GM21381 (cell line): ENCODE data around the gene ANKRD52.
"Not testable (repeated sequence)": the region's sequence is repeated elsewhere in the genome, so short reads cannot be mapped to it uniquely, and the experiment has no call there.

Experiments
- ATAC-seq: cut with Tn5 transposase; IDR thresholded peaks from one replicate; pipeline ENCODE4 v1.9.1; 2021; ENCODE audit warnings: mild to moderate bottlenecking, moderate library complexity; ENCODE audit not compliant: unreplicated experiment

ANKRD52 gene

DNA sequence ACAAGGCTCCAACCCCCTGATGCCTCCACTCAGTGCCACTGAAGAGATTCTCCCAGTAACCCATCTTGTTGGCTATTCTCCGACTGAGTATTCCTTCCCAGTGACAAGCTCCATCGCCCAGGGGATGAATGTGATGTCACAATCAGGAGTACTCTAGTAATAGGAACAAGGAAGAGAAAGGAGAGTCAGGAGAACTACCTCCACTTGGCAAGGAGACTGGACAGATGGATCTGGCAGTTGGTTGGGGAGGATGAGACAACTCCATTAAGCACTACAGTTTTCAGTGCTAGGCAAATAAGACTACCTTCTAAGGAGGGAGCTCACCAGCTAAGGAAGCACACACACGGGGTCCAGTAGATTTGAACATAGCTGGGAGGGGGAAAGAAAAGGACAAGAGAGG lies 41.7 kb downstream of the ANKRD52 start:
- no peak for ATAC-seq

- no peak for ATAC-seq
These were observed 44.3 kb downstream of the ANKRD52 start for GRCh38 chr12:56213878-56214277.

DNA sequence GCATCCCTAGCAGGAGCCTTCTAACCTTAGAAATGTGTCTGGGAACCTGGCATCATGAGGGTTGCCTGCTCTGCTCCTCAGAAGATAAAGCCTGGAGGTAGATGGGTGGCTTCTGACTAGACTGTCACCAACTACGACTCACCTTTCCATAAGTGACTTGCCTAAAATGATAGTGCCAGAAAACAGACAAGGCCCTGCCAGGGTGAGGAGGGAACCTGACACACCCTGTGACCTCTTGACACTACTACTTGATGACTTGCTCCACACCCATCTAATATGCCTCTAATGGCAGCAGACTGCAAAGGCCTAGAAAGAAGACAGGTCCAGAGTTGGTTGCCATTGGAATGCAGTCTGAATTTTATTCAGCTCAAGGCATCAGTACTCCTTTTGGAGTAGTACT lies 45.8 kb downstream of the ANKRD52 start:
- no peak for ATAC-seq

GRCh38 chr12:56208006-56208405 lies 50.2 kb downstream of the ANKRD52 start:
- ATAC-seq = no peak

- ATAC-seq = no peak
These were observed 51.6 kb downstream of the ANKRD52 start for GRCh38 chr12:56206452-56207166.

GRCh38 chr12:56205445-56205844 lies 52.7 kb downstream of the ANKRD52 start:
- ATAC-seq = no peak

DNA sequence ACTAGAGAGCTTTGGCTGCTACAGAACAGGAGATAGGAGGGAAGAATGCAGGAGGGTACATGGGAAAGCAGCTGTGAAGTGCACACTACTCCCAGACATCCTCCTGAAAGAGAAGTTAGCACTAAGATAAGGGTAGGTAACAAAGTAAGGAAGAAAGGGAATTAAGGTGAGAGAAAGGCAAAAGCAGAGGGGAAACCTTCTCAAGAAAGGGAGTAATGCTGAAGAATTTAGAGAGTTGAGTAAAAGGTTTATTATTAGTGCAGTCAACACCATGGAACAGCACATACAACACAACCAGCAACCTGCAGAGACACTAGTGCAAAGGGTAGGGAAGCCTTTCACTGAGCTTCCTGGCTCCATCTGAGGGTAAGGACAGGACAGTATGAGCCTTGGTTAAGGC lies 53.9 kb downstream of the ANKRD52 start:
- no peak for ATAC-seq

DNA sequence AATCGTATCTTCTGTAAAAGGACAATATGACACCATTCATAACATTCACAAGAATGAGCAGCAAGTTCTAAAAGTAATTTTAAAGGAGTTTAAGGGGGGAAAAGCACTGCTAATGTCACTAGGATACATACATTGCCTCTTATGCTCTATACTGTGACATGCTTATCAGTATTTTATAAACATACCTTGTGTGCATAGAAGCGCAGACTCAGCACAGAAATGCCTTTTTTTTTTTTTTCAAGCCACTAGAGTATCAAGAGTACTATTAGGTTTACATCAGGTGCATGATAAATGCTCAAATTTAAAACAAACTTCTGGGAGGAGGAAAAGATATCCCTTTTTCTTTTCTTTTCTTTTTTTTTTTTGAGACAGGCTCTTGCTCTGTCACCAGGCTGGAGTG lies 55.3 kb downstream of the ANKRD52 start:
- no peak for ATAC-seq

- no peak for ATAC-seq
These were observed 55.8 kb downstream of the ANKRD52 start for GRCh38 chr12:56202366-56202765.

DNA sequence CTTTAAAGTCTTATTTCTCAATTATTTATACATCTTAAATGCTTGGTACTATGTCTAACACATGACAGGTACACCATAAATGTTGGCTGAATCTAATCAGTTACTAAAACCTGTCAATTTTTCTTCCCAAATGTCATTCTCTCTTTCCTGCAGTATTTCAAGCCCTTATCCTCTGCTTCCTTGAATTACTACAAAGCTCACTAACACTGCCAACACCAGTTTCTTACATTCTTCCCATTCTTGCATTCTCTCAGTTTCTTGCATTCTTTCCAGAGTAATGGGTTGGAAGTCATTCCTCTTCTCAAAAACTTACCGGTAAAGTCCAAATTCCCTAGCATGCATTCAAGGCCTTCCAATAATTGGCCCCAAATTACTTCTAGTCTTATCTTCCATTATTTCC lies 59.3 kb downstream of the ANKRD52 start:
- no peak for ATAC-seq

DNA sequence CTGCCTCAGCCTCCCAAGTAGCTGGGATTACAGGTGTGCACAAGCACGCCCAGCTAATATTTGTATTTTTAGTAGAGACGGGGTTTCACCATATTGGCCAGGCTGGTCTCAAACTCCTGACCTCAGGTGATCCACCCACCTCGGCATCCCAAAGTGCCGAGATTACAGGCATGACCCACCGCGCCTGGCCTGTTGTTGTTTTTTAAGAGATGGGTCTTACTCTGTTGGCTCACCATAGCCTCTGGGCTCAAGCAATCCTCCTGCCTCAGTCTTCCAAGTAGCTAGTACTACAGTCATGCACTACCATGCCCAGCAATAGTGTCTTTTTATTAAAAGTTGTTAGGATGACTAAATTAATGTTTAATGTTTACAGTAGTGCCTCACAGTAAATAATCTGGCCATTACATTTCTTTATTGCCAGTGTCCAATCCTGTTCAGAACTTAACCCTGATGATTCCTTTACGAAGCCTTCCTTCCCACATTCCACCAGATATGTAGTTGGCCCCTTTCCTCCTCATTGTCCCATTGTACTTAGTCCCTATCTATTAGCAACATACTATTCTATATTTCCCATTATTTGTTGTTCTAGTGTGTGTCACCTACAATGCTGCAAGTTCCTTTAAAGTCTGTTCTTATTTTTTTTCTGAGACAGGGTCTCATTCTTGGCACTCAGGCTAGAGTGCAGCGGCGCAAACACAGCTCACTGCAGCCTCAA lies 60.1 kb downstream of the ANKRD52 start:
- ATAC-seq = no peak

- not testable (repeated sequence) for ATAC-seq
These were observed 61.2 kb downstream of the ANKRD52 start for GRCh38 chr12:56196818-56197550.

DNA sequence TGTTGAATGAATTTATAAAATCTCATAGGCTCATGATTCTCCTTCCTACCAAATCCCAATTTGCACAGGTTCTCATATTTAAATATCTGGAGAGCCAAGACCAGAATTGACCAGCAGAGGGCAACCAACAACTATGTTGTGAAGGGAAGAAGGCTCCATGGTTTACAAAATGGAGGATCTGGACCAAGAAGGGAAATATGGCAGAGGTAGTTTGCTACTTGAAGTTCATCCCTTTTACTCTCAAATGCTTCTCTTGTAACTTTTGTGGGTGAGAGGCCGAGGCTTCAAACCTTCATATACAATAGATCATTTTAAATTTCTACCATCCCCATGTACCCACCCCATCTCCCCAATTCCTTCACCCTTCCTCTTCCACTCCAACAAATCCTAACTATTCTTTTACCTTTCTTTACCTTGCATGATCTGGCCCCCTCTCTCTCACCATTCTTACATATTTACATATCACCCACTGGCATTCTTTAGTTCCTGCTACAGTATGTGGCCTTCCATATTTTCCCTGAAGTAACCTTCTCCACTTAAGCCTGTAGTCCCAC lies 65.1 kb downstream of the ANKRD52 start:
- ATAC-seq = no peak

GRCh38 chr12:56192582-56192981 lies 65.6 kb downstream of the ANKRD52 start:
- ATAC-seq = no peak

DNA sequence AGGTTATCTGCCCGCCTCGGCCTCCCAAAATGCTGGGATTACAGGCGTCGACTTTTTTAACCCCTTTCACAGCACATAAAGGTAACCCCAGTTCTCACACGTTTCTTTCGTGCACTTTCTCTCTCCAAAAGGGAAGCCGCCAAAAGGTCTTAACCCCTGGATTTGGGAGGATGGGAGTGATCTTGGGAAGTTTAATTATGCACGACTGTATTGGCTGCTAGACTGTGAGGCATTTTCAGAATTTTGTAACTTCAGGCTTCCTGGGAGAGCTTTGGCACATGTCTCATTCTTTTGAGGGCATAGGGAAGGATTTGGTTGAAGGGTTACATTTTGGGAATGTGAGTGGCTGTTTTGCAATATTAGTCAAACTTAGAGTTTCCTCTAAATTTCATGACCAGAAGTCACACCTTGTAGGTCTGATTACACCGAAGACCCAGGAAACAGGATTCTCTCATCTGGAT lies 67.5 kb downstream of the ANKRD52 start:
- no peak for ATAC-seq

- ATAC-seq = peak; percentile 36
These were observed 68.1 kb downstream of the ANKRD52 start for GRCh38 chr12:56189918-56190694.

- peak; percentile 69 for ATAC-seq
These were observed 68.9 kb downstream of the ANKRD52 start, which contains the start of gene SMARCC2 for GRCh38 chr12:56189099-56189917. Gene SMARCC2, minus strand, starts transcription at chr12:56189483. Its CDS starts 22 bp downstream, at chr12:56189461.

DNA sequence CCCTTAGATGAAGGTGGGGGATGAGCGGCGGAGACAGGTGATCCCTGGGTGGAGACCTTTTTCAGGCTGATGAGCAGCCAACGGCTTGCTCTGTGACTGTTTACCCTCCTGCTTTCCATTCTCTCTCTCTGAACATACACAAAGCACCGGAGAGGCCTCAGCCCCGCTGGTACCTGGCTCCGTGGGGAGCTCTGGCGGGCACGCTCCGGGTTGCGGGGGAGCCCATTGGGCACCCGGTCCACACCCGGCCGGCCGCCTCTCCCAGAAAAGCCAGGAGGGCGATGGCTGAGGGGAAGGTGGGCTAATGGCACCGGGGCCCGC lies 69.4 kb downstream of the ANKRD52 start:
- no peak for ATAC-seq

- no peak for ATAC-seq
These were observed 69.9 kb downstream of the ANKRD52 start for GRCh38 chr12:56188131-56188777.
